ENCODE data around the gene DIP2C.
"Not testable (repeated sequence)": the region's sequence is repeated elsewhere in the genome, so short reads cannot be mapped to it uniquely, and the experiment has no call there.

Gene DIP2C

GRCh38 chr10:529468-530230, 159.8 kb downstream of the DIP2C start:
- DNase-seq, result no peak

- no peak for DNase-seq
Observed at GRCh38 chr10:528173-529165, 161.0 kb downstream of the DIP2C start.

DNA sequence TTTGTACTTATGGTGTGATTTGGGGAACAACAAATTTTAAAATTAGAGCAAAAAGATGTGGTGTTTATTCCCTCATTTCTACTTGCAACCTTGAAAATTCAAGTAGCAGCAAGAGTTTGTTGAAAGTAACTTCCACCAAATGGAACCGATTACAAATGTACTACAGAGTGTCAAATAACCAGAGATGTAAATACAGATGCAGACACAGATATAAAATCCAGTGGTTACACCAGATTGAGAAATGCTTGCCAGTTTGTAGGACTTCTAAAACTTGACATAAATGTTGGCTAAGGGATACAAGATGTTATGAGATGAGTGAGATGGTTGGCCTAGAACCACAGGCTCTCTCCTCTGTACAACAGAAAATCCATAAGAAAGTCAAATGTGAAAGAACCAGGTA, 162.1 kb downstream of the DIP2C start:
- DNase-seq, result no peak

- no peak for DNase-seq
Observed at GRCh38 chr10:526651-527312, 162.7 kb downstream of the DIP2C start.

DNA sequence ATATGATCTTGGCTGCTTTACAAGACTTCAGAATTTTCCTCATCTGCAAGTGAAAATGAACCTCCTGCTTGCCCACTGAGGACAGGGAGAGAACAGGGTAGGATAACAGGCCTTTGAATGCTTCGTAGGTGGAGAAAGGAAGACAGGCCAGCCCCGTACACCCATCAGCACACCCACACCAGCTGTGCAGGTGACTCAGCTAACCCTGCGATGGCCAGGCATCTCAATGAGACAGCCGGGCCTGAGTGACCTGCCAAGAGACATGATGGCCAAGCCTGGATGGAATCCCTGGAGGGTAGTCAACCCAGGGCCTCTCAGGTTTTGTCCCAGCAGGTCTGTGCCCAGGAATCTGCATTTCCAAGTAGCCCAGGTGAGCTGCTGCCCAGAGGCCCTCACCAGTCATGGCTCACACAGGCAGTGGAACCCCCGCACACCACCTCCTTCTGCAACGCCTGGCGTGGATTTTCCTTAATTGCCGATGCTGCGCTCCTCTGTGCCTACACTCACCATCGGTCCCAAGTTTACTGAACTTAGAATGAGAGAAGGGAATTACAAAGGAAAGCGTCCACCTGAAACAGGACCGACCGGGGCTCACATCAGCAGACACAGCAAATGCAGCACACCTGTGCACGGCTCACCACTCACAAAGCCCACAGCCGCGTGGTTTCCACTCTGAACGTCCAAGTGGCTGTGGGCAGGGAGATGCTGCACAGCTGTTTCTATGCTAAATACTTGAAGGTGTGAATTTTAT, 163.7 kb downstream of the DIP2C start:
- DNase-seq, result no peak

DNA sequence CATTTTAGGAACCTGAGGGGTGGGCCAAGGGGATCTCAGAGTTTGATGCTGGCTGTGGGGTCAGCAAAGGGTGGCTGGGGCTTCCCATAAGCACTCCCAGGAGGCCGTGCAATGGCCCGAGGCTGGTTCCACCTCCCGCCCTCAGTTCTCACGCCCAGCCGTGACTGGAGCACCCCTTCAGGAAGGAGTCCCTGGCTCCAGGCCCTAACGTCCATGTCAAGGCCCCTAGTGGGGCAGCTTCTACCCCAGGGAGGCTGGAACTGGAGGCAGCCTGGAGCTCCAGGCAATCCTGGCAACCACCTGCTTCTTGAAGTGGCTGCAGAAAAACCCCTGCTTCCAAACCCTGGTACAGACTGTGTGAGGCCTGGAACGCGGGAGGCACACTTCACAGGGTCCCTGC, 165.5 kb downstream of the DIP2C start:
- no peak for DNase-seq

DNA sequence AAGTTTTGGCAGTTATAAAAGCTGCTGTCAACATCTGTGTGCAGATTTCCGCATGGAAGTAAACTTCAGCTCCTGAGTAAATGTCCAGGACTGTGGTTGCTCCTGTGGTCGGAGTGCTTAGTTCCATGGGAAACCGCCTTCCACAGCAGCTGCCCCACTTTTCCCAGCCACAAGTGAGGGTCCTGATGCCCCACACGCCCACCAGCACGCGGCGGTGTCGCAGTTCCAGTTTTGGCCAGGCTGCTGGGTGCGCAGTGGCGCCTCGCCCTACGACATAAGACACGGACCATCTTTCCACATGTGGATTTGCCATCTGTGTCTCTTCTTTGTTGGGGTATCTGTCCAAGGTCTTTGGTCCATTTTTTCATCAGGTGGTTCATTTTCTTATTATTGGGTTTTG, 167.1 kb downstream of the DIP2C start:
- no peak for DNase-seq

- no peak for DNase-seq
Observed at GRCh38 chr10:521261-522250, 167.9 kb downstream of the DIP2C start.

GRCh38 chr10:520402-520787, 169.1 kb downstream of the DIP2C start:
- DNase-seq, result no peak

DNA sequence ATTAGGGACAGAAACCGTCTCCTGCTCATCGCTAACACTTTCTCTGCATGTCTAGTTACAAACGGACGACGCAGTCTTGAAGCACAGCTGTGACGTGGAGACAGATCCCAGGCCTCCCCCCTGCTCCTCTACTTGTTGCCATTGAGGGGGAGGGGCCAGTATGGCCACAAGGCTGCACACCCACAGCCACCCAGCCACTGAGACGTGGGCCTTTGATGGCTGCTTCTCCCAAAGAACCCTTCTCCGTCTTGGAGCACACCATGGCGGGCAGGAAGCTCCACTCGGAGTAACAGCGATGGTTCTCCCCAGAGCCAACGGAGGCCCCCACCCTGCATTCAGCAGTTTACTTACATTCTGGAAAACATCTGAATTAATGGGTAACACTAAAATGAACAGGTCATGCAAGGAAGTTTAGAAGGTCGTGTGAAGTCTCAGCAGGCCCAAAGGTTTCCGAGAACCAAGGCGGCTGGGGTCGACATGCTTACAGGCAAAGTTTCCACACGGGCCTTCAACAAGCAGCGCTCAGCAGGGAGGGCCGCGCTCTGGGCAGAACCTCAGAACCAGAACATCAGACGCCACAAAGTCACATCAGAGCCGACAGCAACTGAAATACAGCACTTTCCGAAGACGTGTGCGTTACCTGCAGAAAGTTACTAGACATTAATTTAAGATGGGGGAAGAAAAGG, 169.6 kb downstream of the DIP2C start:
- DNase-seq, result no peak

DNA sequence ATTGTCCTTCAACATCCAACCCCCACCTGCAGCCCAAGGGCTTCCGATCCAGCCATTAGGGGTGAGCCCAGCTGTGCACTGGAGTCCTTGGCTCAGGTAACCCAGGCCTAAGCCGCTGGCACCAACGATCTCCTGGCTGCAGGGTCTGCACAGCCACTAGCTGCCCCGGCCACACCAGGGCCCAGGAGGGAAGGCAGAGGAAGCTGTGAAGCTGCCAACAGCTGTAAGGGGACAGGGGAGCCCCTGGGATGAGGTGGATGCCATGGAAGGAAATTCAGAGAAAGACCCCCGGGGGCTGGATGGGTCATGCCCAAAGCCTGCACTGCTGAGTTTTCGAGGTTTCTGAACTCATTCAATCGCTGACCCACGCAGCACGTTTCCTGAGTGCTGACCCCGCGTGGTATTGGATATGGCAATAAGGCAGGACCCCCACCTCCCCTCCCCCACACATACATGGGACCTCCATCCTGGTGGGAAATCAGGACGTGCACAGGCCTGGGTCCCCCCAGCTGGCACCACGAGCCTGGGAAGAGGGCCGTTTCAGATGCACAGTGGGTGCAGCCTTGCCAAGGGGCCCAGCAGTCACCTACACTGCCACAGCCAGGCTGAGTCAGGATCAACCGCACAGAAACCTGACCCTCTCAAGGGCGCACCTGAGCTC, 170.3 kb downstream of the DIP2C start:
- no peak for DNase-seq

DNA sequence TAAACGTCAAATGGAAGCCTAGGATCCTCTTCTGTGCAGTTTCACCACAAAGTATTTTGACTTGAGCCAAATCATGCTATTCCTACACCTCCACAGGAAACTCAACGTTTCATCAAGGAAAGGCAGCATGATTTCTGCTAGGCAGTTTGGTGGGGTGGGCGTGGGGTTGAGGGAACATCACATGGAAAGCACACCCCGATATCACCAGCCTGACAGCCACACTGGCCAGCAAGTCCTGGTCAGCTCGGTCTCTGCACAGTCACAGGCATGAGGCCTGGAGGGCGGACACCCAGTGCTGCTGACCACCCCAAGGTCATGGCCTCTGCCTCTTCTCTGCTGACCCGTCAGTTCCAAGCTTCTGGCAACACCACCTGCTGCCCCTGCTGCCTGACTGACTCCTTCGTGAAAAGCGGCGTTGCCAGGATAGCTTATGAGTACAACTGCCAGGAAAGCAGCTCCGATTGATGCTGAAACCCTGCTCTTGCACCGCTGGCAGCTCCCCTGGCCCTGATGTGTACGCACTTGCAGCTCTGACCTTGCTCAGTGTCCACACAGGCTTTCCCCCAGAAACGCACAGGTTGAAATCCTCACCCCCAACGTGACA, 171.5 kb downstream of the DIP2C start:
- DNase-seq, result no peak

DNA sequence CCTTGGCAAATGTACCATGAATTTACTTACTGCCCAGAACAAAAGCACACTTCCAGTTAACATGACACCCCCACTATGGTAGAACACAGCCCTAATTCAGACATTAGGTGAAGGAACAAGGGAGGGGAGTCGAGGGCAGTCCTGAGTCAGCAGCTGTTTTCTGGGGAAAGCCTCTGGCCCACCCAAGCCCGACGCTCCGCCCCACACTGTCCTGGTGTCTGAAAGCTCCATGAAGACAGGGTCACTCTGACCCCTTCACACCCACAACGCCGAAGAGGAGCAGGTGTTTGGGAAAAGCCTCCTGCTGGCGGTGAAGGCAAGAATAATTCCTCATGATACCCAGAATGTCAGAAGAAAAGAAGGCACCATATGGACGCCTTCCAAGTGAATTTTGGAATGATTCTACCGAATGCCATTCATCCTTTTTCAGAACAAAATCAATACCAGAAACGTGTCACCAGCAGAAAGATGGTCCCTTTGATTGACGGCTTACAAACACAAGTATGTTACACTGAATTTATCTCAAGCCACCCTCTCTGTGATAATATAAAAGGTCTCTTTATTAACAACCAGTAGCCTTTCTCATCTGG, 172.1 kb downstream of the DIP2C start:
- DNase-seq, result no peak

DNA sequence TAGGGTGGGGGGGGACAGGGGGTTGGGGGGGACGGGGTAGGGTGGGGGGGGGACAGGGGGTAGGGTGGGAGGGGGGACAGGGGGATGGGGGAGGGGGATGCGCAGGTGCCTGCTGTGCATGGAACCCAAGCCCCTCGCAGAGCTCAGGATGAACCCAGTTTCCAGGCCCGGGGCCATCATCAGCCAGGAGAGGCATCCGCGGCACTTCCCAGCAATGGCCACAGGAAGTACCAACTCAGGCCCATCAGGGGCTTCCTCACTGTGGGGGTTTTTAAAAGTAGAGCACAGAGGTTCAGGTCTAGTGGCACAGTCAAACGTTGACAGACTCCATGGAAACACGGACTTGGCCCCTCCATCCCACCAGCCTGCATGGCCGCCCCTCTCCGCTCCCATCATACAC, 172.7 kb downstream of the DIP2C start:
- no peak for DNase-seq

DNA sequence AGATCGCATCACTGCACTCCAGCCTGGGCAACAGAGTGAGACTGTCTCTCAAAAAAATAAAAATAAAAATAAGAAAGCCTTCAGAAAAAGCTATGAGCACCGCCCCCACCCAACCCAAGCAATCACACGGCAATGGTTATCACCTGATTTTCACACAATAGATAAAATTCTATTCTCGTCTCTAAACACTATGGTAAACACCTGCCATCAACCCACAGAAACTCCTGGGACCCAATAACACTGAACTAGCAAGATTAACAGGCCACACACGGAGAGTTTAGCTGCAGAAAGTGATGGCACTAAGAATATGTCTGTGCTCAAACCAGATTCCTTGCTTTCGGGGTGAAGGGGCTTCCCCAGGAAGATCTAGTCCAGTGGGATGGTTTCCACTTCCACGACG, 173.8 kb downstream of the DIP2C start:
- DNase-seq, result no peak

DNA sequence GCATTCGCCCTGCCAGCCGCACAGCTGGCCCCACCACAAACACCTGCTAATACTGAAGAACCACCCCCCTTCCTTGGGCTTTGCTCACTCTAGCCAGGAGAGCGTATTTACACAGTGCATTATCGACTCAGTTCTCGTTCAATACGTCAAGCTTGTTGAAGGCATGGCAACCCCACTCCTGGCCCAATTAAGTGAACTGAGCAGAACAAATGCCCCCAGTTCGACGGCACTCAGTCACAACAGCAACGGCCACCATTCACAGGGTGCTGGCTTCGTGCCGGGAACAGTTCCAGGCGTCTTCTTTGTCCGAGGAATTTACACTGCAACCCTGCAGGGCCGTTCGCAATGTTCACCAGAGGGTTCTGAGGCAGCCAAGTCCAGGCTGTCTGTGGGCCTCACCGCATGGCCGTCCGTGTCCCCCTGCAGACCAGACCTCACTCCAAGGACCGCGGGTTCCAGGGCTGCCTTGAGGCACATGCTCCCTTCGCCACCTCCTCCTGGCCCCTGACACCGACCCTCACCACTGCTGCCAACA, 175.3 kb downstream of the DIP2C start:
- DNase-seq, result no peak

- no peak for DNase-seq
Observed at GRCh38 chr10:513393-513792, 176.1 kb downstream of the DIP2C start.

DNA sequence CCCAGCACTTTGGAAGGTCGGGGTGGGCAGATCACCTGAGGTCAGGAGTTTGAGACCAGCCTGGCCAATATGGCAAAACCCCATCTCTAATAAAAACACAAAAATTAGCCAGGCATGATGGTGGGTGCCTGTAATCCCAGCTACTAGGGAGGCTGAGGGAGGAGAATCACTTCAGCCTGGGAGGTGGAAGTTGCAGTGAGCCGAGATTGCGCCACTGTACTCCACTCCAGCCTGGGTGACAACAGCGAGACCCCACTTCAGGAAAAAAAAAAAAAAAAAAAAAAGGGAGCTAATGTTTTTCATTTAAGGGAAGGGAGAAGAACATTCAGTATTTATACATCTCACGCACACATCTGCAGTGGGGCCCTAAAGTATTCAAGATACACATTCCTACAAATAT, 176.8 kb downstream of the DIP2C start:
- not testable (repeated sequence) for DNase-seq

- DNase-seq, result no peak
Observed at GRCh38 chr10:511849-512191, 177.6 kb downstream of the DIP2C start.

All from activated CD4-positive, alpha-beta T cell treated with anti-CD3 and anti-CD28 coated beads, Interleukin-2, amount 50 U/mL, for 1 hour (primary cell).